Activated CD4-positive, alpha-beta T cell treated with anti-CD3 and anti-CD28 coated beads for 4 hours (primary cell): ENCODE results near the gene NEIL3.

Experiments
- DNase-seq, 2 donors: peaks; one replicate each; pipeline ENCODE4 v3.0.0-alpha.2; 2020

Gene NEIL3

DNA sequence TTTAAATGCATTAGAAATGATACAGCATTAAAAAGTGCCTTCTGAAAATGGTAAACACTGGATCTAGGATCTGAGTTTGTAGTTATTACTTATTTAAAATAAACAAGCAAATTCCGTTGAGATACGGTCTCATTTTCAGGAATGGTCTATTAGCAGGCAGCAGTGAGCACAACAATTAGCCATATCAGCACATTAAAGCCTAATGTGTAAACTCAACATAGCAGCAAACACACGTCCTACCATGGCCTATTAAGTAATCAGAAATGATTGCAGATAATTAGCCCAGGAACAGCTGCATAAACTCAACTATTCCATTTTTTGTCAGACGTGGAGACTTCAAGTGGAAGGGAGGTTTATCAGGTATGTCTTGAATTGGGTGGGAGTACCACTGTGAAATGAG, 61.8 kb downstream of the NEIL3 start:
- no peak for DNase-seq

DNA sequence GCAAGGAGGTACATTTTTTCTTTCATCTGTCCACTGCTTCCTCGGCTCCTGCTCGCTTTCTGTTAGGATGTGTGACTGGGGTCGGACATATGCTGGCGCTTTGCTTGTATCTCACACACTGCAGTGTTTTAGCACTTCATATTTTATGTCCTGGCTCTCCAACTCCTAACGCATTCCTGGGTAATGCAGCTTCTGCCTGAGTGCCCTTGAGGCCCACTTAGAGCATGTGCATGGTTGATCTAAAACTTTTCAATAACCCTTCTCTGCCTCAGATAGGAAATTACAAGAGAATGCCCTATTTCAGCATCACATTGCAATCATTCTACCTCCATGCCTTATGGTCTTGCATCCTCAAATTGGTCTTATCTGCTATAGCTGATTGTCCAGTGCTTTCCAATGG, 65.3 kb downstream of the NEIL3 start:
- DNase-seq = no peak

DNA sequence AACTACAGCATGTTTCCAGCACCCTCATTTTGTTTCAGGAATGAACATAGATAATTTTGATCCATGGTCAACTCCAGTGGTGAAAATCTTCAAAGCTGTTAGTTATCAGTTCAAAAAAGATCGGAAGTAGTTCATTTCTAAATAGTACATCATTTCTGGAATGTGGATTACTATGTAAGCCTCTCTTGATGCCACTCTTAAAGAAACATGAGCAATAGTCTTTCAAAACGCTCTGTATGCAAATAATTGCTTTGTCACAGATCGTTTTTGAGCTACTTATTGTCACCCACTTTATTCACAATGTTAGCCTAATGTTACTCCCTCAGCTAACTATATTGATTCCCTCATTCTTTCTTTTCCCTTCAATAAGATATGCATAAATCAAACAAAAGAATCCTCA, 65.7 kb downstream of the NEIL3 start:
- no peak for DNase-seq

DNA sequence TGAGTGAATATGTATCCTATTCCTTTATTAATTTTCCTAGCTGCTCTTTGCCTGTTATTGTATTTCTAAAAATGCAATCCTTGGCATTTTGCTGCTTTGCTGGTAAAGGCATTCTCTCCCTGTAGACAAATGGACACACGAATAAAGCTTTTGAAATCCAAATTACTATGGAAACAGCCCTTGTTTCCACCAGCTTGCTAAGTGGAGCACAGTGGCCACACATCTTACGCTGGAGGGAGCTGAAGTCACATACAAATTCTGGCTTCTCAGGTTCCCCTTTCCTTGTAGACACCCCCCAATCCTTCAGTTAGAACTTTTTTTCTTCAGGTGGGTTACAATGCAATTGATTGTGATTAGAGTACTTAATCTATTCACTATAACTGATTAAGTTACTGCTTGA, 66.3 kb downstream of the NEIL3 start:
- no peak for DNase-seq

DNA sequence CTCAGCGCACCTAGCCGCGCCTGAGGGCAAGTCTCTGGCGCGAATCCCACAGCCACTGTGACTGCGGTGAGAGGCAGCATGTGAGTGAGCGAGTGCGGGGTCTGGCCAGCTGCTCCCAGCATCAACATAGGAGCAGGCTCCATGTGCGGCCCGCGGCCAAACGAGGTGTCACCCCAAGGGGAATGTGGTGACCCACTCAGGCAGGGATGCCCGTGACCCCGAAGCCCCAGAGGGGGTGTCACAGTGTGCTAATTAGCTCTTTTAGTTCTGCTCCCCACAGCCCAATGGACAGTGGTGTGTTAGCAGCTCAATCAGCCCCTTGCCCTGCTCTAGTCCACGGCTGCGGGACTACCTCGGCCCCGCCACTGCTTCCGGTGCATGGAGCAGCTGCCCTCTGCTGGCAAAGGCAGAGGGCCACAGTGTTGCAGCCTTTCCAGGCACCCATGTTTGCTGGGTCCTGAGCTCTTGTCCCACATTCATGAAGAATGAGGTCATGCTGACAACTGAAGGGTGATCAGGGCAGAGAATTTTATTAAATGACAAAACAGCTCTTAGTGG, 71.1 kb downstream of the NEIL3 start:
- no peak for DNase-seq

DNA sequence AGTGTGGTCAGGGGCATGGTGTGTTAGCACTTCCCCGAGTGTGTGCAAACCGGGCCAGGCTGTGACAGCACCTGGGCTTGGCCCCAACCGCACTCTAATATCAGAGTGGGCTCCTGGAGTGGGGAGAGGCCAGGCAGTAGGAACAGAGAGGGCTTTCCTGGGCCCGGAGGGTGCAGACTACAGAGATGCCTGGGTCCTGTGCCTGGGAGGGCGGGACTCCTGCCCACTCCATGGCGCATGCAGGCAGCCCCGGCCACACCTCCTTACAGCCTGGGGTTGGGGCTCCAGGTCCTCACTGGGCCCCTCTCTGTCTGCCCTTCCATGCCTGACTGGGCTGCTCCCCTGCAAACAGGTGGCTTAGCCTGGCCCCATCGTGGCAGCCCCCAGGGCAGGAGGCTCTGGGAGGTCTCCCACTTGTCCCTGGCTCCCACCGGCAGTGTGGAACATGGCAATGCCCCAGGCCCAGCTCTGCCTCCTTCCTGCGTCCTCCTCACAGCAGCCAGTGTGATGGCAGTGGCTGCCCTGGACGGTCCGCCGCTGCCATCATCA, 72.2 kb downstream of the NEIL3 start:
- no peak for DNase-seq

DNA sequence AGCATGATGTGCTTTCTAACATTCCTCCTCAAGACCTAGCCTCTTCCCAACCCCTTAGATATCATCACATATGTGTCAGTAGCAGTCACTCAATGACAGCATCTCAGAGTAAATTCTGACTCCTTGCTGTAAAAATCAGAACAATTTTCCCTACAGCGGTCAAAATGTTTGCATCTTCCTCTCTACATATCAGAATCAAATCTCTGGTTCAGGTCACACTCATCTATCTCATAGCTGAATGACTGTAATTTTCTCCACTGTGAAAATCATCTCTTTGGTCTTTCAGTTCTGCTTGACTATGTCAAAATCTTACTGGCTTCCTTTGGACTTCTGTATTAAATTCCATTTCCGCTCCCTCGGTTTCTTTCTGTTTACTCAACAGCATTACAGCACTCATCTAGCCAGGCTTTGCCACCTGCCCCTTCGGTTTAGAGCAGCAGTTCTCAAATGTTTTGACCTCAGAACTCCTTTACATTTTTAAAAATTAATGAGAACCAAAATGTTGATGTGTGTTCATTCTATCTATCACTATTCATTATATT, 75.3 kb downstream of the NEIL3 start:
- DNase-seq = no peak

DNA sequence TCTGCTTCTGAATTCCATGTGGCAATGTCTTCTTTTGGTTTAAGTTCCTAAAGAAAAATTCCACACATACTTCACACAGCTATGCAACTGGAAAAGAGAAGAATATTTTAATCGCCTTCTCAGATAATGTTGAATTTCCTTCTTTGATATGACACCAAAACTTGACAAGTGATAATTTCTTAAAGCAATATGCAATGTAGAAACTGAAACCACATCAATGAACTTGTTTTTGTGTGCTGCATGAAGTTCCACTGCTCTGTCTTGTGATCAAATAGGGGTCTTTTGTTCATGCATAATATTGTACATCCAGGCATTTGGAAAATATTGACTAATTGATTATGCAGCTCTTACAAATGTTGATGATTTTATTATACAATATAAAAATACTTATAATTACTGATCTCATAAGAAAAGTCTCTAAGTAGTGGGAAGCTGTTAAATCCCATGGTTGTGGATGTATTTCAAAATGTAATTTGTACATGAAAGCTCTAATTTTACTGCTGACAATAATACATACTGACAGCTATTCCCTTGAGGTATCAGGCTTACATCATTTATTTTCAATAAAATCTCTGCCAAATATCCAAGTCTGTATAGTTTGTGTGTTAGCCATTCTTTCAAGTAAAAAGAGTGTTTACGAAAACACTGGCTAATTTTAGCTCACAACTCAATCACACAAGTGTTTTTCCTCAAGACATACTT, 76.1 kb downstream of the NEIL3 start:
- no peak for DNase-seq

DNA sequence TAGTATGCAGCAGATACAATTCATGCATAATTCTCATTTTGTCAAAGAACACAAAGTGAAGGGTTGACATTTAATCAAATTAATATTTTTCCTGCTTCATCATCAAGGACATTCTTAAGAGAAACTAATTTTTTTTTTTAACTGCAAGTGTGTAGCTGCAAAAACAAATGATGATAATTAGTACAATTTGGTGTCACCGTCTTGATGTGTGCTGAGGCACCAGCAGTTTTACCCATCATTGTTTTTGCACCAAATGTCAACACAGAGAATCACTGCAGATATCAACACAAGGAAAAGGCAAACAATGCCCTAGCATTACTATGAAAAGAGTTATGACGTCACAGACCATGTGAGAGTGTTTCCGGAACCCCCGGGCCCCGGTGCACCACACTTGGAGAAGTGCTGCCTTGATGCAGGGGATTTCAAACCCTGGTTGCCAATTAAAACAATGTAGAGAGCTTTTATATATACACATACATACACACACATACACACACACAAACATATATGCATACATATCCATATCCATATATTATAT, 76.7 kb downstream of the NEIL3 start:
- no peak for DNase-seq

DNA sequence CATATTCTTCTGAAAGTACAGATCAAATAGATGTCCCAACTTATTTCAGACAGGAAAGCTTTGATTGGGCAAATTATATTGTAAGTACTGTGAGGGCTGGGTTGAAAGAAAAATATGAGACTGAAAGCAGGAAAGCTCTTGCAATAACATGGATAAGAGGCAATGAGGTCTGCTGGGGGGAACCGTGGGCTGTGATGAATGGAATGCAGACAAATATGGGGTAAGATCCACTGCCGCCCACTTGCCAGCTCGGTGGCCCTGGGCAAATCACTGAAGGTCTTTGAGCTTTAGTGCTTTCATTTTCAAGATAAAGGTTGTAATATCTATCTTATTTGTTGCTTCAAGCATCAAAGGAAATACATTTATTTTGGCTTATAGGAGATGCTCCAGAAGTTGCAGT, 81.6 kb downstream of the NEIL3 start:
- no peak for DNase-seq

DNA sequence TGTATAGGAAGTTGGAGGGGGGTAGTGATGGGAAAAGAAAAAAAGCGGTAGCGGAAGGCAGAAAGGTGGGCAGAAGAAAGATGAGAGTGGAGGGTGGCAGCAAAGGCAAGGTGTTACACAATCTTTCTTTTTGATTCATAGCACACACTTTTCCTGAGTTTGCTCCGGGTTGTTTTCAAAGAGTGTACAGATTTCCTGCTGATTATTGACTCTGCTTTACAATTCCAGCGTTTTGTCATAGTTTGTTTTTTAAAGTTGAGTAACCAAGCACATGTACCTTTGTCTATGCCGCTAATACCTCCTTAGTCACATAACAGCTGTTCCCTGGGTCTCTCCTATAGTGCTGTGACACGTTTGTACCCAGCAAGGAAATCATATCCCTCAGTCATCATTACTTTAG, 82.3 kb downstream of the NEIL3 start:
- DNase-seq = no peak

DNA sequence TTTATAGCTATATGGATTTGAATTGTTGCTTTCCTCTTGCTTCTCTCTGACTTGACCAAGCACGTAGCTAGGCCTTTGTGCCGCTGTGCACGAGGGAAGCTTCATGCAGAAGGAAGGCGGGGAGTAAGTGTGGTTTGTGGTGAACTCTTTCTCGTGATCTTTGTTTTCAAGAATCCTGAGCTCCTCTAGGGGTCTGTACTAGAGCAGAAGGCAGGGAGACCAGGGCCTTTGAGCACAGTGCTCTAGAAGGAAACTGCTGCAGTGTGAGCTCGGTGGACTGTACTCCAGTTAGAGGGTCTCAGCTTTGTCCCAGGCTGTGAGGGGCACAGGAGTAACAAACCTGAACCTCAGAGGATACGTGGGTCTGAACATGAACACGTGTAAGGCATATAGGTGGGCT, 83.6 kb downstream of the NEIL3 start:
- DNase-seq = no peak

DNA sequence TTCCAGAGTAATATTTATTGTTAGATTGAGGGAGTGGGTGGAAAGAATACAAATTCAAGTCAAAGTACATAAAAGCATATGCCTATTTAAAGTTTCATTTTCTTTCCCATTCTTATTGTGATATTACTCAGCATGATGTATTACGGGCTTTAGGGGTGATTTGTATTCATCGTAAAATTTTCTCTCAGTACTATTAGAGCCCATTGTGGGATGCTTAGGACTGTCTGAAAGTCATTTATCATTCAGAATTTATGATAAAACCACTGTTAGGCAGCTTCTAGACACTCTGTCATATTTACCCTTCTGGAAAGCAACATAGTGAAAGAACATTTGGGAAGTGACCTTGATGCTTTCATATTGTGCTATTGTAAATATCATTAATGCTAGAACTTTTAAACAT, 86.7 kb downstream of the NEIL3 start:
- DNase-seq = no peak

DNA sequence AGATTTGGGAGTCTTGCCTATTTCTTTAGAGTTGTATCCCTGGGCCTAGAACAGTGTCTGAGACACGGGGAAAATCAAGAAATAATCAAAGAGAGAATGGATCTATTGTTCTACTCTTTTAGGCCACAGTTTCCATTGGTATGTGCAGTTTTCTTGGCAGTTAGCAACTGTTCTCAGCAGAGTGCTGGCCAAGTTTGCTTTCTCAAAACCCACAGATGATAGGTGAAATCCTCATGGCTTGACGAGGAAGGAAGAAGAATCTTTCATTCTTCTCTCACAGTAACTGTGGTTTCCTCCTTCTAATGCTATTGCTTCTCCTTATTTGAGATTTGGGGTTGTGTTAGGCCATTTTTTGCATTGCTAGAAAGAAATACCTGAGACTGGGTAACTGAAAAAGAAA, 90.4 kb downstream of the NEIL3 start:
- DNase-seq = no peak

DNA sequence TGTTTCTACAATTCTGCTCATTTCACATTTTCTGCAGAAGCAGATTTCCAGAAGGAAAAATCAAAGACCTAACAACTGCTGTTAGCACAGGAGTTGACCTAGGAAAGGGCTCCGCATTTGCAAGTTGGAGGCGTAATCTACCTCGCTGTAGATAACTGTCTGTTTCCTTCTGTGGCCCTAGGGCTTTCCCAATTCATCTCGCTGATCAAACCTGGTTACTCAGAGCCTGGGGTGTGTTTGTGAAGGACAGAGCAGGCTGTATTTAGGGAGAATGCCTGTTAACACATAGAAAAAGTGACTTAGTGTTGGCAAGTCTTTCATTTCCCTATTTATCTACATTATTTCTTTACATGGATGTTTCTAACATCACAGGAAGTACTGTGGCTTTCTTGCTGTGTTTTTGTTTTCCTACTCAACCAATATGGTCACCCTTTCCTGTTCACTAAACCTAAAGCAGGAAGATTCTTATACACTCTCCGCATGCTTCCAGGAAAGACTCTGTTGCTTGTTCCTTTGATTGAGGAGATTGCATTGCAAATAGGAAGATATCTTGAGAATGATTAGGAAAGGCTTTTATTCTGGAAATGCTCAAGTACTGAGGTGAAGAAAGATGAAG, 92.1 kb downstream of the NEIL3 start:
- DNase-seq = no peak

DNA sequence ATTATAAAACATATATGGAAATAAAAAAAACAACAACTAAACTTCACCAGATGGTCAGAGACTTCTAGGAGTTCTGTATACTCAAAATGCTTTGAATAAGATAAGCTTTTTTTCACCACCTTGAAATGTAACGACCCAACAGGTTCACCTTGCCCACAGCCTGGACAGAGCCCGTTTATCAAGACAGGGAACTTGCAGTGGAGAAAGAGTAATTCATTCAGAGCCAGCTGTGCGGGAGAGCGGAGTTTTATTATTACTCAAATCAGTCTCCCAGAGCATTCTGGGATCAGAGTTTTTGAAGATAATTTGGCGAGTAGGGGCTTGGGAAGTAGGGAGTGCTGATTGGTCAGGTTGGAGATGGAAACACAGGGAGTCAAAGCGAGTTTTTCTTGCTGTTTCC, 94.1 kb downstream of the NEIL3 start:
- DNase-seq = no peak

DNA sequence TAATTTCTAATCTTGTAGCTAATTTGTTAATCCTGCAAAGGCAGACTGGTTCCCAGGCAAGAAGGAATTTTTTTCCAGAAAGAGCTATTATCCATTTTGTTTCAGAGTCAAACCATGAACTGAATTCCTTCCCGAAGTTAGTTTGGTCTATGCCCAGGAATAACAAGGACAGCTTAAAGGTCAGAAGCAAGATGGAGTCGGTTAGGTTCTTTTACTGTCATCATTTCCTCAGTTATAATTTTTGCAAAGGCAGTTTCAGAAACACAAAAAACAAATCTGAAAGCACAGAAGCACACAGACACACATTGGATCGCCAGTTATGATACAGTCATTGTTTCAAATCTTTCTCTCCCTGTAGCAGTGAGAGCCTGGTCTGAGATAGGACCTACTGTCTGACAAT, 94.7 kb downstream of the NEIL3 start:
- DNase-seq = no peak

DNA sequence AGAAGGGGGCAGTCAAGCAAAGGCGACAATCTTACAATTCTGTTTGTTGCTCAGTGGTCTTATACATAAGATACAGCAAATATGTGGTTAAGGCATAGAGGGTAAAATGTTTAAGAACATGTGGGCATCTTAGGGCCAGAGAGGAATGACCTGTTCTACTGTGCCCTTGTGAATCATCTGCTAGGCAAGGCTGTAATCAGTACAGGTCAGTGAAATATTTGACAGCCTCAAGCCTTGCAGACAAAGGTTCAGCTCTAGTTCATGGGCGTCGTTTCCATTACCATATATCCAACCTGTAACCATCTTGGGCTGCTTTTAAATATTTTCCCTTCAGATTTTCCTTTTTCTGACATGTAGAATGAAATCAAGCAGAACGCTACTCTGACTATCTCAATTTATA, 95.3 kb downstream of the NEIL3 start:
- no peak for DNase-seq

DNA sequence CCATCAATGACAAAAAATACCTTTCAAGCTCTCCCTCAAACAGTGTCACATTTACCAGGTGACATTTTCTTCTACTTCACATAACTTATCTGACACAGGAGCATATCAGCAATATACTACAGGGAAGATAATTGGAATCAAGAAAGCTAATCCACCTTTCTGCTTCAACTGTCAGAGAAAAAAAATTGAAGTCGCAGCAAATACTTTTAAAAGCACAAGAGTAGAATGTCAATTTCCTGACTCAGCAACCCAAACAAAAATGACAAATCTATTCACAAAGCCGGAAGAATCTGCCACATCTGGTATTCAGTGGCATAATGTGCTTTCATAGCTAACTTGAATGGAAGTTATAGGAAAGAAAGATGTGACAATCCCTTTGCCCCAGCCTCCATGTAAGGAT, 95.8 kb downstream of the NEIL3 start:
- no peak for DNase-seq

DNA sequence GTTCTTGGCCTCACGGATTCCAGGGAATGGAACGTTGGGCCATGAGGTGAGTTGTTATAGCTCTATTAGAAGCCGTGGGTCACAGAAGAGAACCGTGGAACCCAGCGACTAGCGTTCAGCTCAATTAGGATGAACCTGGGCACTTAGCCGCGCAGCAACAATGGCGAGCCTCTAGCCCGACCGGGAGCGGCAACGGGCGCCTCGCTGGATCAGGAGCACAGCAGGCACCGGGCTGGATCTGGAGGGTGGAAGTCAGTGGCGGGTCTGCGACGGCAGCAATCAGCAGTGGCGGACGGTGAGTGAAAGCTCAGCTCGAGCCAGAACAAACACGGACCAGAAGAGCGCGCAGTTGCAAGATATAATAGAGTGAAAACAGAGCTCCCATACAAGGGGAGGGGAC, 98.3 kb downstream of the NEIL3 start:
- DNase-seq = no peak

DNA sequence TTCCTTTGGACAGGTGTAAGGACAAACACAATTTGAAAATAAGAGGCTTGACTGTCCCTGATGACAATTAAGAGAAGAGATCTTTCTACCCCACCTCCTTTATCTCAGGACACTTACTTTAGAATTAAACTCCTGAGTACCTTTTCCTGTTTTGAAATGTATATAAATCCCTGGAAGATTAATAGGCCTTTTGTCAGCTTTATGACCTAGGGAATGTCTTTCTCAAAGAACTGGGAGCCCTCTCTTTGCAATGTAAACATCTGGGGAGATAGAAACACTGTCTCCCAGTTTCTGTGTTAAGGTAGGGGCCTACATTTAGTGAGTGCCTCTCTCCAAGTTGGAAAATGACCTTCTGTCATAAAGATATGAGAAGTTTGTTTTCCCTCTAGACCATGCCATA, 100.9 kb downstream of the NEIL3 start:
- DNase-seq = no peak

DNA sequence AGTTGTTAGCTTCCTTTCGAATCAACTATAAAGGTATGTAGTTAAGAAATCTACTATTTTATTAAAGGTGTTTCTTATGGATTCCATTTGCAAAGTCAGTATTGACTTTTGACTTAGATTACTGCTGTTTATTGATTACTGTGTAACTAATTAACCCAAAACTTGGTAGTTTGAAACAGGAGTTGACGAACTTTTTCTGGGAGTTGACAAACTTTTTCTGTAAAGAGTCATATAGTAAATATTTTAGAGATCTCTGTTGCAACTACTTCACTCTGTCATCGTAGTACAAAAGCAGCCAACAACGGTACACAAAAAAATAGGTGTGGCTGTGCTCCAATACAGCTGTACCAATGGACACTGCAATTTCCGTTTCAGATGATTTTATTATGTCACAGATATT, 102.3 kb downstream of the NEIL3 start:
- DNase-seq = no peak
